IPS-NIHi11 (cell line): ENCODE measurements around the gene UGT2B15.
"Not testable (repeated sequence)": the region's sequence is repeated elsewhere in the genome, so short reads cannot be mapped to it uniquely, and the experiment has no call there.

Experiments used
- DNase-seq: peaks from one replicate; pipeline ENCODE4 v3.0.0; 2012; ENCODE audit warnings: mixed read lengths, low spot score

UGT2B15 gene

DNA sequence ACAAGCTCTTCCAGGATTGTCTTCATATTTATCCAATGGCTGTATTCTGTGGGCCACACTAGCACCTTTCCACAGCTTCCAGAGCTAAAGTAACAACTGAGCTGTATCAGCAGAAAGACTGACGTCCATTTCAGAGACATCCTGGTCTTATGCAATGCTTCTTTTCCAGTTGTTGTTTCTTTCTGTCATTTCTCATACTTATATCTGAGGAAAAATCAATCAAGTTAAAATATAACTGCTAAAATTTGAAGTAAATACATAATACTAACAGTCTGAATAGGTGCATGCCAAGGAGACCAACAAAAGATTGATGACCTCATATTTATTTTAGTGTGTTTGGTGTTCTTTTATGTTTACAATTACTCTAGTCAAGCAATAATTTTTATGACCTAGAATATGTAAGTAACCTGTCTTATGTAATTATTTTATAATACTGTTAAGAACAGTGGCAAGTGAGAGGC lies at the start of gene UGT2B15:
UGT2B15 (minus strand) TSS at position 174 of the 461 bp plus-strand sequence; CDS start at position 140, 34 bp downstream.
- DNase-seq, result not testable (repeated sequence)

DNA sequence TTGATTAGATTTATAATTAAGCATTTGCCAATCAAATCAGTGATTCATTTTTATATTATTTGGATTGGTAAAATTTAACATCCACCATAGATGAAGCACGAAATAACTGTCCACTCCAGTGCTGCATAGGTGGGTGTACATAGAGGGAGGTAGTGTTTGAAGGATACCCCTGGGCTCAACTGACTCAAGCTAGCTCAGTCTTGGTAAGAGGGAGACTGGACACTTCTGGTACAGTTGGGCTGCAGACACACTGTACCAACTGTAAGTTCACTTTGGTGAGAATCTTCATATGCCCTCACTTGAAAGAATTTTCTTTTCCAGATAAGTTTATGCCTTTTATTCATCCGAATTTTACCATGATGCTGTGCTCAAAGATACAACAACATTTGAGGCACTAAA lies 48.6 kb upstream of the UGT2B15 start:
- DNase-seq, result no peak

DNA sequence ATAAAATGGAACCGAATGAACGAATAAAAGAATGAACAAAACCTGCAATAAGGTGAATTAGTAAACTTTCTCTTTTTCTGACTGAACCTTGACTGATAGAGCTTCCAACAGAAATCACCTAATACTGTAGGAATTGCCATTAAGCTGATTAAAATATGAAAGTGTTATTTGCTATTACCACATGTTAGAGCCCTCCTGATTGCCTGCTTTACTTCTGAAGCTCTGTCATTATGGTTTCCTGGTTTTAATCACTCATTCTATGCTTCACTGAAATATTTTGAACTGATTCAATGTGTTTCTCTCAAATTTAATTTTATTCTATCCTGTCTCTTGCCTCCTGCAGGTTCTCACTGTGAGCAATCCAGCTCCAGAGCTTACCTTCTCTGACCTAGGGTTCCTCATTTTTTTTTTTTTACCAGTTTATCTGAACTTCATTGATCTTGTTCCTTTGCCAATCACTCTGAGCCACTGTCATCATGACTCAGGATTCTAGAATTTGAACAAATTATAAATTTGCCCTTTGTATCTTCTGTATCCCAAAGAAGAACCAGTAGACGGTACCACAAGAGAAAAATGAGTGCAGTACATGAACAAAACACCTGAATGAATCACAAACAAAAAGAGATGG lies 48.1 kb upstream of the UGT2B15 start:
- DNase-seq, result no peak

- no peak for DNase-seq
These were observed 47.5 kb upstream of the UGT2B15 start for GRCh38 chr4:68717999-68718398.

- no peak for DNase-seq
These were observed 43.9 kb upstream of the UGT2B15 start for GRCh38 chr4:68714400-68714799.

- no peak for DNase-seq
These were observed 41.8 kb upstream of the UGT2B15 start for GRCh38 chr4:68712207-68712606.

DNA sequence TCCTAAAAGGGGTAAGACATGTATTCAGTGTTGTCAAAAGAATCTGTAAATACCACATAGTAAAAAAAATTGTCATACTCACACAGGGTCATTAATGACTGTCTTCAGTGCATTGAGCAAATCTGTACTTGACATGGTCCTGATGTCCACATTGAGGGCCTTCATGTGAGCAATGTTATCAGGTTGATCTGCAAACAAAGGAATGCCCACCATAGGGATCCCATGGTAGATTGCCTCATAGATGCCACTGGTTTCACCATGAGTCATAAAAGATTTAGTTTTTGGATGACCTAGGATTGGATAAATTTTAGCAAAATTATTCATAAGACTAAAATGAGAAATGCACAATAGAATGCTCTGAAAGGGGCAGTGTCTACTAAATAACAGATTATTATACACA lies 38.1 kb upstream of the UGT2B15 start:
- DNase-seq, result no peak

DNA sequence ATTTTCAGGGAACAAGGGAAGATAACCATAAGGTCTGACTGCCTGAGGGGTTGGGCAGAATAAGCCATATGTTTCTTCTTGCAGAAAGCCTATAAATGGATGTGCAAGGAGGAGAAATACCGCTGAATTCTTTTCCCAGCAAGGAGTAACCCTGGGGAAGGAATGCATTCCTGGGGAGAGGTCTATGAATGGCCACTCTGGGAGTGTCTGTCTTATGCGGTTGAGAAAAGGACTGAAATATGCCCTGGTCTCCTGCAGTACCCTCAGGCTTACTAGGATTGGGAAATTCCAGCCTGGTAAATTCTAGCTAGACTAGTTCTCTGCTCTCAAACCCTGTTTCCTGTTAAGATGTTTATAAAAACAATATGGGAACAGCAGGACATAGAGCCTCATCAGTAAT lies 32.7 kb upstream of the UGT2B15 start:
- DNase-seq, result not testable (repeated sequence)

- no peak for DNase-seq
These were observed 29.7 kb upstream of the UGT2B15 start for GRCh38 chr4:68700152-68700551.

GRCh38 chr4:68693325-68694075 lies 23.0 kb upstream of the UGT2B15 start:
- DNase-seq, result no peak

DNA sequence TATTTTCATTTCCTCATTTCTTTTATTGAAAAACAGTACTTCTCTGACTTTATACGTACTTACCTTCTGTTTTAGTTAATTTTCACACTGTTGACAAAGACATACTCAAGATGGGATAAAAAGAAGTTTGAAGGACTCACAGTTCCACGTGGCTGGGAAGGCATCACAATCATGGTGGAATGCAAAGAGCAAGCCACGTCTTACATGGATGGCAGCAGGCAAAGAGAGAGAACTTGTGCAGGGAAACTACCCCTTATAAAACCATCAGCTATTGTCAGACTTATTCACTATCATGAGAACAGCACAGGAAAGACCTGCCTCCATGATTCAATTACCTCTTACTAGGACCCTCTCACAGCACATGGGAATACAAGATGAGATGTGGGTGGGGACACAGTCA lies 20.7 kb upstream of the UGT2B15 start:
- DNase-seq, result no peak

GRCh38 chr4:68683034-68683433 lies 12.6 kb upstream of the UGT2B15 start:
- no peak for DNase-seq

- not testable (repeated sequence) for DNase-seq
These were observed 10.8 kb upstream of the UGT2B15 start for GRCh38 chr4:68681298-68681697.

DNA sequence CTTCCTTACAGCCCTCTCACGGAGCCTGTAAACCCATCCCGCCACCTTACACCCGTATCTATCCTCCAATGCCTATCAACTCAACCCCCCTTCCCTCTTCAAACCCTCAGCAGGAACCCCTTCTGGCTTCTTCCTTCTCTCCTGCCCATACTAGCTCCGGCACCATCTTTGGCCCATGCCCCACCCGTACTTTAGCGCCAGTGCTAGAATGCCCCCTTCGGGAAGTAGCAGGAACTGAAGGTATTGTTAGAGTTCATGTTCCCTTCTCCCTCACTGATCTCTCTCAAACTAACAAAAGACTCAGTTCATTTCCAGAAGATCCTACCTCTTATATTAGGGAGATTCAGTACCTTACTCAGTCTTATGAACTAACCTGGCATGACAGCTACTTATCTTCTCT lies 2.7 kb upstream of the UGT2B15 start:
- no peak for DNase-seq

DNA sequence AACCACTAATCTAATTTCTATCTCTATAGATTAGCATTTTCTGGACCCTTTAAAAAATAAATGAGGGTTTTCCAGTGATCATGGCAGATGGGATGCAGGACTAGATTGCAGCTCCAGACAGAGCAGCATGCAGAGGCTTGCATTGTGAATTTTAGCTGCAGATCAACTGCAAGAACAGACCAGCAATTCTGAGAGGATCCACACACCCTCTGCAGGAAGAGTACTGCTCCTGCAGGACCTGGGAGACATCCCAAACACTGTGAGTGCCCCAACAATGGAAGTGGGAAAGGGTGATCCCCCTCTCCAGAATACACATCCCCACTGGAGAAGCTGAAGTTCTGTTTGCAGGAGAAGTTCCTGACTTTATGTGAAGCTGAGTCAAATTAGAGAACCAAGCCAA lies 765 bp upstream of the UGT2B15 start:
- DNase-seq, result not testable (repeated sequence)

DNA sequence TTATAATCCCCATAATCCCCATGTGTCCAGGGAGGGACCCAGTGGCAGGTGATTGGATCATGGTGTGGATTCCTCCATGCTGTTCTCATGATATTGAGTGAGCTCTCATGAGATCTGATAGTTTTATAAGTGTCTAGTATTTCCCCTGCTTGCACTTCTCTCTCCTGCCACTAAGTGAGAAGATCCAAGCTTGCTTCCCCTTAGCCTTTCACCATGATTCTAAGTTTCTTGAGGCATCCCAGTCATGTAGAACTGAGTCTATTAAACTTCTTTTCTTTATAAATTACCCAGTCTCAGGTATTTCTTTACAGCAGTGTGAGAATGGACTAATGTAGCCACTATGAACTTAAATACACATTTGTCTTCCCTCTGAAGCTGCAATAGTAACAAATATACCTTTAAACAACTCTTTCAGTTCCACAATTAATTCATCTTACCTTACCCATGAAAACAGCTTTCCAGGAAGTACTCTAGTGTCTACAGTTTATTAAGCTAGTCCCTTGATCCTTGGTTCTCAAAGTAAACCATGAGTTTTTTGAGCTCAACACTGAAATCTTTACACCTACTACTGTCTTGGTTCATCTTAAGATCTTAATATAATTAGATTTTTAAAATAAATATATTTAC lies 1.8 kb downstream of the UGT2B15 start:
- DNase-seq, result not testable (repeated sequence)

DNA sequence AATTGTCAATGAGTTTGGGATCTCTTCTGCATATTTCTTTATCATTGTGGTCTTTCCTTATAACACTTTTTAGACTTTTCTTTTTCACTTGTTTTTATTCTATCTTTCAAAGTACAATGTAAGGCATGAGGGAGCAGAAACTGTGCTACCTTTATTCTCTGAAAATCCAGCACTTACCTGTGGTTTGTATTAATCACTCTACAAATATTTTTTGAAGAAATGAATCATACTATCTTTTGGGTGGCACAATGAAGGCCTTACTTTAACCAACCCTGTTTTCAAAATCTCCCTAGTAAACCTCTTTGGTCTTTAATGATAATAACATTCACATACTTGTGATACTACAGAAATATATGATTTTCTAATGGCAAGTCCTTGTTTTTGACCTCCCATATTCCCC lies 2.9 kb downstream of the UGT2B15 start:
- DNase-seq, result not testable (repeated sequence)

DNA sequence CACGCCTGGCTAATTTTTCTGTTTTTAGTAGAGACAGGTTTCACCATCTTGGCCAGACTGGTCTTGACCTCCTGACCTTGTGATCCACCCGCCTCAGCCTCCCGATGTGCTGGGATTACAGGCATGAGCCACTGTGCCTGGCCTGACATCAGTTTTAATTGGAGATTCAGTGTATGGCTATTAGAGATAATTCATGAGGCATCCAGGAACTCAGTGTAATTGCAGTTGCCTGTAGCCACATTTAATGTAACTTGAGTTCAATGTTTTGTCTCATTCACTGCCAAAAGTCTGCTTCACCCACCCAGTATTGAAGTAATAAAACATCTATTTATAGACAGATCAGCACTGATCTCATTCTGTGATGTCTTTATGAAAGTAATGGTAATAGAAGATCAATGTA lies 5.7 kb downstream of the UGT2B15 start:
- DNase-seq, result not testable (repeated sequence)

- DNase-seq, result not testable (repeated sequence)
These were observed 7.4 kb downstream of the UGT2B15 start for GRCh38 chr4:68662836-68663574.

- DNase-seq, result no peak
These were observed 11.8 kb downstream of the UGT2B15 start for GRCh38 chr4:68658672-68659071.

DNA sequence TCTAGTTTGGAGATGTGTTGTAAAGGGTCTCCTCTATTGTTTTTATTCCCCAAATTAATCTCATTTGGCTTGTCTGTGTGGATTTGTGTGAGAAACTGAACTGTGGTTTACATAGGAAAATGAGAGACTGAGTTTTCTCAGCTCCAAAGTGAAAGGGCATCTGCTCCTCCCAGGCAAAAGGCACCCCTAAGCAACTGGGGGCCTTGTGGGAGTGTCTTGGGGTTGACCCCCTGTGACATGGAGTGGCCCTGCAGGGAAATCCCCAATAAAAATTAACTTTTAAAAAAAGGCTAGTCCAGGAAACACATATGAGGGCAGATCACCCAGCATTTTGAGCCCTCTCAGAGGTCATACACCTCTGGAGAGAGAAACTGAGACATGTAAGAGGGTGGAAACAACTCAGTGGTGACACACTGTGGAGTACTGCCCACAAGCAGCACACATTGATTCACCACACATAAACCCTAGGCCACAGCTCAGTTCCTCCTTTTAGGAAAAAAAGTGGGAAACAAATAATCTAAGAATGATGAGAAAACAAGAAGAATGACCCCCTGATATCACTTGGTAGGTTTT lies 13.3 kb downstream of the UGT2B15 start:
- not testable (repeated sequence) for DNase-seq

DNA sequence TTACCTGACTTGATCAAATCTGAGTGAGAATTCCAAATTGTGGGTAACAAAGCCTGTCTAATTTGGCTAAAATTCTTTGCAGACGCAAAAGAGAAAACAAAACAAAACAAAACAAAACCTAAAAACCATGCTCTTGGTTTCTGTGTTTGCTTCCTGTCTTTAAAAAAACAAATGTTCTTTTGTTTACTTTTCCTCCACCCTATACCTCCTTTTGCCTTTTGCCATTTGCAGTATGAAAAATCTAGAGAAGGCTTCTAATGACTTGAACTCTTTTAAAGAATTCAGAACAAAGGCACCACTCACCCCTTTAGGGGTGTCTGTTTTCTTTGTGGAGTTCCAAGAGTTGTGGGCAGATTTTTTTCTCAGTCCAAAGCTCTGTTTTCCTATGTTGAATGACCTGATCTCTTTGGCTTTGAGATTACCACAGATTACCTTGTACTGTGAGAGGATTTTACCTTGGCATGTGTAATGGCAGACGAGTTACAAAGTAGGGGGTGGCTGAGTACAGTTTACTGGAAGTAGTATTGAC lies 13.9 kb downstream of the UGT2B15 start:
- DNase-seq, result not testable (repeated sequence)
